ENCODE measurements around the gene ALDH3B2.
"Not testable (repeated sequence)": the region's sequence is repeated elsewhere in the genome, so short reads cannot be mapped to it uniquely, and the experiment has no call there.

ALDH3B2 gene

GRCh38 chr11:67694875-67695555, 20.6 kb upstream of the ALDH3B2 start:
- DNase-seq (ENCODE audit: insufficient read length, low spot score) = no peak
- TF ChIP-seq CTCF (IDR thresholded peaks at IDR 0.05; ENCODE audit: insufficient read depth, missing control alignments) = no peak
- FAIRE-seq = no peak

- DNase-seq (ENCODE audit: insufficient read length, low spot score) = no peak
- no peak for FAIRE-seq
- TF ChIP-seq CTCF (IDR thresholded peaks at IDR 0.05; ENCODE audit: insufficient read depth, missing control alignments) = no peak
These were observed 16.7 kb upstream of the ALDH3B2 start for GRCh38 chr11:67691149-67691548.

- TF ChIP-seq CTCF (IDR thresholded peaks at IDR 0.05; ENCODE audit: insufficient read depth, missing control alignments) = no peak
- DNase-seq (ENCODE audit: insufficient read length, low spot score) = no peak
- FAIRE-seq = no peak
These were observed 14.8 kb upstream of the ALDH3B2 start for GRCh38 chr11:67689178-67689577.

GRCh38 chr11:67687986-67688385, 13.6 kb upstream of the ALDH3B2 start:
- DNase-seq (ENCODE audit: insufficient read length, low spot score) (no peak), FAIRE-seq (no peak)
- no peak for TF ChIP-seq CTCF (IDR thresholded peaks at IDR 0.05; ENCODE audit: insufficient read depth, missing control alignments)

- not testable (repeated sequence) for DNase-seq (ENCODE audit: insufficient read length, low spot score)
These were observed 11.4 kb upstream of the ALDH3B2 start for GRCh38 chr11:67685641-67686332.

GRCh38 chr11:67682126-67683034, 8.0 kb upstream of the ALDH3B2 start:
- DNase-seq (ENCODE audit: insufficient read length, low spot score); FAIRE-seq: not testable (repeated sequence)

More at GRCh38 chr11:67685641-67686332, 11.4 kb upstream of the ALDH3B2 start:
- not testable (repeated sequence) for FAIRE-seq

- no peak for FAIRE-seq
- no peak for TF ChIP-seq CTCF (IDR thresholded peaks at IDR 0.05; ENCODE audit: insufficient read depth, missing control alignments)
- no peak for DNase-seq (ENCODE audit: insufficient read length, low spot score)
These were observed 6.5 kb upstream of the ALDH3B2 start for GRCh38 chr11:67680696-67681470.
